ENCODE measurements around the gene SLC39A2. TPM values are rescaled to one million over a fixed set of nuclear protein-coding genes. Genes with fewer than 3 reads are reported as not detected.
"Not testable (repeated sequence)": the region's sequence is repeated elsewhere in the genome, so short reads cannot be mapped to it uniquely, and the experiment has no call there.

Gene SLC39A2
- total RNA-seq: not detected in 2 replicates

DNA sequence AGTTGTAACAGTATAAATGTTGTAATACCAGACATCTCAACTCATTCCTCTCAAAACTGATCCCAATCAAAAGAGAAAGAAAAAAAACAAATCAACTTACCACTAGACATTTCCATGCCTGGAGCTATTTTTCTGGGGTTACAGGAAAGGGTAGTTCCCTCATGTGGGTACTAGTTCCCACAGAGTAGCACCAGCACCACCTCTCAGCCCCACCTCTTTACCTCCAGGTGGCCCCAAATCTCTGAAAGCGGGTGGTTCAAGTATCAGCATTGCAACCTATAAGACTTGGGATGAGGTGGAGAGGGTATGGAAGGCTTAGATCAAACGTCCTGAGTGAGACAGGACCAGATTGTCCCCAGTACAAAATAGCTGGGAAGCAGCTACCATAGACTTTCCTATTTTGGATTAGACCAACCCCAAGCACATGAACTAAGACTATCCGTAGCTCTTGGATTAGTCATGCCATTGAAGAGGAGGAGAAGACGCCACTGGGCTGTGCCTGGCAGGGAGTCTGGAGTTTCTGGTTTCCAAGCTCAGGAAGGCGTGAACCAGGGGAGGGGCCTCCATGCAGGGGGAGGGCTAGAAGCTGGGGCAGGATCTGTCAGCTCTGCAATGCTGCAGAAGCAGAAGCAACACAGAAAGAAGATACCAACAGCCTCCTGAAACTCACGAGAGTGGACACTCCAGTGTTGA, at the start of gene SLC39A2:
SLC39A2 (plus strand) TSS at position 620 of the 693 bp plus-strand sequence. CDS start 154 bp downstream, outside the sequence.
- no peak for DNase-seq (ENCODE audit: extremely low read depth, low read depth, low spot score)

DNA sequence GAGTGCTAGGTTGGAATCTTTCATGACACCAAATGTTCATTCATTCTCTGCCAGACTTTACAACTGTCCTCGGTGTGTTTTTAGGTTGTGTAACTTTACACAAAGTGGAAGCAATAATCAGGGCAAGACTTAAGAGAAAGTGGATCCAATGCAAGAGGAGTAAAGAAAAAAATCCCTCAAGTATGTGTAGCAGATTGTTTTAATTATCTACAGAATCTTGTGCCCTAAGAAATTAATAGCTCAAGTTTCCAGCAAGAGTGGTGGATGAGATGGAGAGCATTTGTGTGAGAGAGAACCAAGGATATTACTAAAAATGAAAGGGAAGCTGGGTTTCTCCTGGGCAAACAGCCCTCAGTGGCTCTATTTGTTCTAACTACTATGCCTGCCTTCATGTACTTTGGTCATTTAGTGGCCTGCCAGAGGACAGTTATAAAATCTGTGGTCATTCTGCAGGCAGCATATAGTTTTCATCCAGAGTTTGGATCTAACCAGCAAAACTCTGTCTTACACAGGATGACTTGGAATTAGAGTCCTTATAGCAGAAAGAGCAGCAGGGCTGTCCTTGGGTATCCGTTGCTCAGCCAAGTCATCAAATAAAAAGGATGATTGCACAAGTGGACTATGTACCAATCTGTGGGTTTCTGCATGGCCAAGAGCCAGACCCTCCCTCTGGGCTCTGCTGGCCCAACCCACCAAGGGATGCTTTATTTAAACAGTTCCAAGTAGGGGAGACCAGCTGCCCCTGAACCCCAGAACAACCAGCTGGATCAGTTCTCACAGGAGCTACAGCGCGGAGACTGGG, 44.2 kb upstream of the SLC39A2 start, which contains the start of gene RNASE2:
RNASE2 (plus strand) TSS at position 752 of the 802 bp plus-strand sequence. CDS start 285 bp downstream, outside the sequence.
- DNase-seq (ENCODE audit: extremely low read depth, low read depth, low spot score): not testable (repeated sequence)

- DNase-seq (ENCODE audit: extremely low read depth, low read depth, low spot score): not testable (repeated sequence)
Observed at GRCh38 chr14:20955538-20955873, 43.6 kb upstream of the SLC39A2 start.

- DNase-seq (ENCODE audit: extremely low read depth, low read depth, low spot score): no peak
Observed at GRCh38 chr14:20956376-20956976, 42.6 kb upstream of the SLC39A2 start.

- not testable (repeated sequence) for DNase-seq (ENCODE audit: extremely low read depth, low read depth, low spot score)
Observed at GRCh38 chr14:20958946-20959345, 40.1 kb upstream of the SLC39A2 start.

GRCh38 chr14:20969336-20969735, 29.8 kb upstream of the SLC39A2 start:
- no peak for DNase-seq (ENCODE audit: extremely low read depth, low read depth, low spot score)

DNA sequence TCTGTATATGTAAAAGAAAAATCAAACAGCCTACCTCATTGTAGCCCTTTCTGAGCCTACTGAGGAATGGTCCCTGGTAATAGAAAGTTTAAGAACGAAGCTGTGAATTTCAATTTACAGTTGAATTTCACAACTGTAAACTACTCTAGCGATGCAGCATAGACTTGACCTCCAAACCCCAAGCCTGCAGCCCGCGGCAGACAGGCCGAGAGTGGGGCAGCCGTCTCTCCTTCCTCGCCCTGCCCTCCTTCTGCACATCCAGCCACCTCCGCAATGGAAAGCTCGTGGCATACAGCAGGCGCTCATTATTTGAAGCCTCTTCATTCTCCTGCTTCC, 28.5 kb upstream of the SLC39A2 start:
- no peak for DNase-seq (ENCODE audit: extremely low read depth, low read depth, low spot score)

- no peak for DNase-seq (ENCODE audit: extremely low read depth, low read depth, low spot score)
Observed at GRCh38 chr14:20970983-20971704, 27.9 kb upstream of the SLC39A2 start.

- no peak for DNase-seq (ENCODE audit: extremely low read depth, low read depth, low spot score)
Observed at GRCh38 chr14:20971705-20972021, 27.4 kb upstream of the SLC39A2 start.

GRCh38 chr14:20973501-20973900, 25.6 kb upstream of the SLC39A2 start:
- no peak for DNase-seq (ENCODE audit: extremely low read depth, low read depth, low spot score)

DNA sequence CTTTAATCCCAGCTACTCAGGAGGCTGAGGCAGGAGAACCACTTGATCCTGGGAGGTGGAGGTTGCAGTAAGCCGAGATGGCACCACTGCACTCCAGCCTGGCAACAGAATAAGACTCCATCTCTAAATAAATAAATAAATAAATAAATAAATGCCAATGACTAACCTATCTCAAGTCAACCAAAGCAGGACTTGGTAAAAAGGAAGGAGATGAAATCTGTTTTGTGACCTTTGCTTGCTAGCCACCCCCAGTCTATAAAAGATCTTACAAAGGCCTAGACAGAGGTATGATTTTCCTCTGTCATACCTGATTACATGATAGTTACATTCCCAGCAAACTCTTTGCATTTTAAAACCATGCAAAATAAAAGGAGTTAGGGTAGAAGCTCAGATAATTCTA, 22.8 kb upstream of the SLC39A2 start:
- no peak for DNase-seq (ENCODE audit: extremely low read depth, low read depth, low spot score)

GRCh38 chr14:20978687-20979086, 20.4 kb upstream of the SLC39A2 start:
- no peak for DNase-seq (ENCODE audit: extremely low read depth, low read depth, low spot score)

DNA sequence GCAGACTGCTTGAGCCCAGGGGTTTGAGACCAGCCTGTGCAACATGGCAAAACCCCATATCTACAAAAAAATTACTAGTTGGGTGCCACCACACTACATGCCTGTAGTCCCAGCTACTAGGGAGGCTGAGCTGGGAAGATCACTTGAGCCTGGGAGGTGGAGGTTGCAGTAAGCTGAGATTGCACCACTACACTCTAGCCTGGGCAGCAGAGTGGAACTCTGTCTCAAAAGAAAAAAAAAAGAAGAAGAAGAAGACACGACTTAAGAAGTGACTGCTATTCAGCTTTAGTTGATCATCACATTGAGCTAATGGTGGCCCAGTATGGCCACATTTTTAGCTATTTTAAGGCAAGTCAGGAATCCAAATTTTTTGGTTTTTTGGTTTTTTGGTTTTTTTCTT, 18.2 kb upstream of the SLC39A2 start:
- no peak for DNase-seq (ENCODE audit: extremely low read depth, low read depth, low spot score)

- no peak for DNase-seq (ENCODE audit: extremely low read depth, low read depth, low spot score)
Observed at GRCh38 chr14:20982646-20983369, 16.3 kb upstream of the SLC39A2 start.

DNA sequence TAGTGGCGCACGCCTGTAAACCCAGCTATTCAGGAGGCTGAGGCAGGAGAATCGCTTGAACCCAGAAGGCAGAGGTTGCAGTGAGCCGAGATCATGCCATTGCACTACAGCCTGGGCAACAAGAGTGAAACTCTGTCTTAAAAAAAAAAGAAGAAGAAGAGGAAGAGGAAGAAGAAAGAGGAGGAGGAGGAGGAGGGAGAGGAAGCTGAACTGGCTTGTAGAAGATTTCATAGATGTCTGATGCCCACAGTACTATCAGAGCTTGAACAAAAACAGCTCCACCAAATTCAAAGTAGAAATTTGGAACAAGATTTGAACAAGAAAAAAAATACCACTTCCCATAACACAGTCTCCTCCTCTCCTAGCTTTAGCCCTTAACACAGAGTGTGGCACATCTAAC, 13.4 kb upstream of the SLC39A2 start:
- not testable (repeated sequence) for DNase-seq (ENCODE audit: extremely low read depth, low read depth, low spot score)

DNA sequence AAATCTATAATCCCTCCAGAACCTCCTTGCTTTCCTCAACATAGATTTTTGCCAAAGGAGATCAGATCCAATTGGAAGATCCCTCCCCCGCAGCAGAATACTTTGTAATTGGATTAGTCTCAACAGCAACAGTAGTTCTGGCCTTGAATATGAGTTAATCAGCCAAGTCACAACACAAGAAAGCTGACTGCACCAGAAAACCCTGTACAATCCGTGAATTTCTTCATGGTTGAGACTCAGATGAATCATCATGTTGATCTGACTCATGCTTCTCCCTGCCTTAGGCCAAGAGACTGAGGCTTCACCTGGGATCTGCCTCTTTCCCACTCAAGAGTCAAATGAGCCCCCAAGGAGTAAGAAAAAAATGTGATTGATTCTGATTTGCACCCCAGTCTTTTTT, 12.3 kb upstream of the SLC39A2 start:
- DNase-seq (ENCODE audit: extremely low read depth, low read depth, low spot score): no peak

GRCh38 chr14:20988717-20989470, 10.2 kb upstream of the SLC39A2 start:
- no peak for DNase-seq (ENCODE audit: extremely low read depth, low read depth, low spot score)

DNA sequence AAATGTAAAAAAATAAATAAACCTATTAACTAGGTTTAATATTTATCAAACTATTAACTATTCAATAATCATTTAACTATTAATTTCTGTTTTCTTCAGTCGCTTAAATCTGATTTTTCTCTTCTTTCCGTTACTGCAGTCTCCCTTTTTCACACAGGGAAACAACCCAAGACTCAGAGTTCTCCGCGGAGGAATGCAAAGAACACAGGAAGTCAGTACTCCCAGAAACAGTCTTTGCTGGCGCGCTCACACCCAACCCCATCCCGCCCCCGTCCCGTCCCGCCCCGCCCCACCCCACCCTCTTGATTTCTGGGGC, 9.7 kb upstream of the SLC39A2 start:
- DNase-seq (ENCODE audit: extremely low read depth, low read depth, low spot score): no peak

DNA sequence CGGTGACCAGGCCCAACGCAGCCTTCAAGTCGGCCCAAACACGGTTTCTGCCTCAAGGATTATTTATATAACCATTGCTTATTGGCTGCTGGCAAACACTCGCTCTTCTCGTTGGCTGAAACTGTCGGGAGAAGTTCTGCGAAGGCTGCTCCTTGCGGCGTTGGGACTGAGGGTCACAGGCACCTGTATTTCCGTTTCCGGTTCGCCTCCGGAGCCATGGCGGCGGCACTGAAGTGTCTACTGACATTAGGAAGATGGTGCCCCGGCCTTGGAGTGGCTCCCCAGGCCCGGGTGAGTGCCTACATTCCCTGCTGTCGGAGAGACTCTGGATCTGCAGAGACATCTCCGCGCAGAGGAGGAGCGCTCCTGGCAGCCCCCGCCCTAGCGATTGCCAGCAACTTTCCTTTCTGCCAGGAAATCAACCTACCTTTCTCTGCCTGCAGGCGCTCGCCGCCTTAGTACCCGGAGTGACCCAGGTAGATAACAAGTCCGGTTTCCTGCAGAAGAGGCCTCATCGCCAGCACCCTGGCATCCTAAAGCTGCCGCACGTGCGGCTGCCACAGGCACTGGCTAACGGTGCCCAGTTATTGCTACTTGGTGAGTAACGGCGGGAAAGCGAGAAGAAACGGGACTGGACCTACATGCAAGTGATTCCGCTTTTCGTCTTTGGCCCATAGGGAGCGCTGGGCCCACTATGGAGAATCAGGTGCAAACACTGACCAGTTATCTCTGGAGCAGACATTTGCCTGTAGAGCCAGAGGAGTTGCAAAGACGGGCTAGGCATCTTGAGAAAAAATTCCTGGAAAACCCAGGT, 9.1 kb upstream of the SLC39A2 start, which contains the start of gene METTL17:
METTL17 (plus strand) TSS at position 194 of the 814 bp plus-strand sequence; CDS start at position 217, 23 bp downstream.
- peak; percentile 80 for DNase-seq (ENCODE audit: extremely low read depth, low read depth, low spot score)
